GM15510 (cell line): ENCODE results near the gene PEX12.

Experiments used
- POLR2A ChIP-seq: IDR thresholded peaks from 3 replicates; pipeline ENCODE4 v1.6.1; 2011; ENCODE audit warnings: borderline replicate concordance; ENCODE audit not compliant: insufficient read length; ENCODE audit errors: extremely low read depth

The PEX12 gene

DNA sequence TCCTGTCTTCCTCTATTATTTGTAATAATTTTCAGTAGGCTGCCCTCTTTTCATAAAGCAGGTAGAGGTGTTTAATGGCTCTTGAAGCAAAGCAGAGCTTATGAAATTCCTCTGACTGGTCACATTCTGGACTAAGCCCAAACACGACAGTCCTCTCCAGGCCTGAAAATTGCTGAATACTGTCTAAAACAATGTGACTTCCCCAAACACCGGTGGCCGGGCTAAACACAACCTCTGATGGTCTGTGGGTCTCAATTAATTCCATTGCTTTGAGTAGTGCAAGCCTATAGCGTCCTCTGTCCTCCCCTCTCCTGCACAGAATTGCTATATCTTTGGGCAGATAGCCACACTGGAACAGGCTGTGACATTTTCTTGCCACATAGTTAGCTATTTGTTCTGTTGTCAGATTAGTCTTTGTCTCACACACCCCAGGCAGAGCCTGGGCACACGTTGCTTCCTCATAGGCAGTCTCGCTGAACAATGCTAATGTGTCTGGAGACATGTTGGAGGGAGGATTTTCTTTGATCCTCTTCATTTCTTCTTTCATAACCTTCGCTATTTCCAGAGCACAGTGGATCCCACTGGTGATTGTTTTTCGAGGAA, 30.1 kb downstream of the PEX12 start:
- TF ChIP-seq POLR2A: no peak

DNA sequence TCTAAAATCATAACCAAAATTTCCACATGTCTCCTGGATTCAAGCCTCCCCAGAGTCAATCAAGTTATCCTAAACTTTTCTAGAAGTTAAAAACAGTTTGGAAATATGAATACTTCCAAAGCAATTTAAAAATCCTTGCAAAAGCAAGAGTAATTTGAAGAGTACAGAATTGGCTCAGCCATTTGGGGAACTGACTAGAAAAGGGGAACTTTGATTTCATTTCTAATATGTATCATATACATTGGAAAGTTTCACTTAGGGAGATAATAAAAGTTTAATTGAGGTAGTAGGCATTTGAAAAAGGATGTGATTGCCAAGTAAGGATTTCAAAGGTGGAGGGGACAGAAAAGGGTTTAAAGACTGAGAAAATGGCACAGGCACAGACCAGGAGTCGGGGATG, 31.9 kb downstream of the PEX12 start:
- no peak for TF ChIP-seq POLR2A

DNA sequence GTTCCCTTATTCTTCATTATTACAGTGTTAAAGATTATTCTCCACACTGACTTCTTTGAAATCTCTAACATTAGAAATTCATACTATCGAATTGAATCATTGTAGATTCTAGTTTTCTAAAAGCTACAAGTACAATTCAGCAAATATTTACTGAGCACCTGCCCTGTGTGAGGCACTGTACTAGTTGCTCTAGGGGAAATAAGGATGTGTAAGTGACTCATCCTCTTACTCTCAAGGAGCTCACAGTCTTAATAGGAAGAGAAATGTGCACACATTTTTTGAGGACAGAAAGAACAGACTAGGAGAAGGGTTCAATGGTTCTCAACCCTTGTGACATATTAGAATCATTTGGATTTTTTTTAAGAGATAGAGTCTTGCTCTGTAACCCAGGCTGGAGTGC, 33.2 kb downstream of the PEX12 start:
- TF ChIP-seq POLR2A: no peak

DNA sequence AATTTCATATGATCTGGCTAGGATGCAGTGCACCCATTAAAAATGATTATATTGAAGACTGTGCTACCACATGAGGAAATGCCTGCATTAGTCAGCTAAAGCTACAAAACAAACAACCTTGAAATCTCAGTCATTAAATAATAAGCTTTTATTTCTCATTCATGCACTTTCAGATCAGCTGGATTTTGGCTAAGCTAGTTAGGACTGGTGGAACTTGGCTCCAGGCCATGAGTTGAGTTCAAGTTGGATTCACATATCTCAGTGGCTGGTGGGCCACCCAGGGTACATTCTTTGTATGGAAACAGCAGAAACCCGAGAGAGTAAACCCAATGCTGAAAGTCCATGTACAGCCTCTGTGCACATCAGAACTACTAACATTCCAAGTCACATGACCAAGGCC, 34.5 kb downstream of the PEX12 start:
- no peak for TF ChIP-seq POLR2A

DNA sequence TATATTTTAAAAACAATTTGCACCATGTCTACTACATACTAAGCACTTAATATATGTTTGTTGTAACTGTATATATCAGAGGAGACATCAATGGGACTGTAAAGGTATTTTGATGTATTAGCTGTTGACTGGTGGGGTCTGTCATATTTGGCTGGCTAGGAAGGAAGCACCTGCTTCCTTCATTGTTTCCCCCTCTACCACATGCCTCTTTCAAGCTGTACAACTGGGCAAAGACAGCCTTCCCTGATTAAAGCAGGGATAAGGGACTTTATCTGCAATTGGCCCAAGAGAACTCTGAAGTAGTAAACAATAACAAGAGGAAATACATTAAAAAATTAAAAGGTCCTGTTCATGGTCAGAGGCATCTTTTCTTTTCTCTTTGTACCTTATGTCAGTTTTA, 35.4 kb downstream of the PEX12 start:
- no peak for TF ChIP-seq POLR2A

DNA sequence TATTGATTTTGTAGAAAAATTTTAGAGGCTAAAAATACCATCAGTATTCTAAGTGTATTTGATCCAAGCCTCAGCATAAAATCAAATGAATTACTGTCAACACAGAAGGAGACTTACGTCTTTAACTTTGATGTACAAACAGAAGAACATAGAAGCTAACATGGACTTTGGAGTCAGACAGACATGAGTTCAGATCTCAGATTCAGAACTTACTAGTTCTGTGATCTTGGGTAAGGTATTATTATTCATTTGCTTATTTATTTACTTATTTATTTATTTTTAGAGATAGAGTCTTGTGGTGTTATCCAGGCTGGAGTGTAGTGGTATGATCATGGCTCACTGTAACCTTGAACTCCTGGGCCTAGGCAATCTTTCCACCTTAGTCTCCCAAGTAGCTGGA, 36.9 kb downstream of the PEX12 start:
- no peak for TF ChIP-seq POLR2A

DNA sequence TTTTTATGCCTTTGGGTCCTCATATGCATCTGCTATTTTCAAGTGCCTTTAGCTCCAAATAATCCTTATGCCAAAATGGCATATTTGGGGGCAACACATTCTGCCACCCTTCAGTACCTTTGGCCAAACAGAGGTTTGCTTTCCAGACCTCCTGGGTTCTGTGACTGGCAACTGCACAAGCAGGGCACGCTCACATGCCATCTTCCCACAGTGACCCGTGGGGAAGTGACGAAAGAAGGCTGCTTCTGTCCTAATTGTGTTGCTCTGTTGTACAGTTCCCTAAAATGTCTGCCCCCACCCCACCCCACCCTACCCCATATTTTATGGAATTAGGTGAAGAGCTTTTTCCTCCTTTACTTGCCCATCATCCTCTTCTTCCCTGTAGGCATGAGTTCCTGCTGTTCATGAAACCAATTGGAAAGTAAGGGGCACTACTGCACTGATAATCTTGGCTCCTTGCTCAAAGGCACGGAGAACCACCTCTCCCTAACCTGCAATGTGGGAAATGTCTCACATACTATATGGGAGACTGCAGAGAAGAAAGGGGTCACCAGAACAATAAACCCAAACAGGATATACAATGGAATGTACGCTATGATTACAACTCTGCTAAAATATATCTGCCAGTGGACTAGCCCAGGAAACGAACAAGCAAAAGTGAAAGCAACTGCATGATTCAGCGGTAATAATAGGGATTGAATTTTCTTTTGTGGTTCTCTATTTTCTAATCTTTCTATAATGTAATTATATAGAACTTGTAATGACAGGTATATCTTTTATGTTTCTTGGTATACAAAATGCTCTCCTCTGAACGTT, 37.6 kb downstream of the PEX12 start:
- TF ChIP-seq POLR2A: peak; percentile 50

DNA sequence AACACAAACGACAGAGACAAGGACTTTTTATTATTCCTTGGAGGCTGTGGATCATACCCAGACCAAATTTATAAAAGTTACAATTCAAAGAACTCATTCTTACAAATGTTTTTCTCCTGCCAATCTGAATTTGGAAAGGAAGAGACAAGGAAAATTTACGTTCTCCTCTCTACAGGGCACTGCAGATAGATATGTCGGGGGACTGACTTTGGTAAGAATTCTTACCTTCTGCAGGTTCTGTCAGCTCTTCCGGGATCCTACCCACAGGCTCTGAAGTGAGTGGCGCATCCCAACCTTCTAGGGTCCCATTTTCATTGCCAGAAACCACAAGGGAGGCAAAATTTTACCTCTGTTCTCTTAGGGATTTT, 38.7 kb downstream of the PEX12 start:
- TF ChIP-seq POLR2A: no peak

DNA sequence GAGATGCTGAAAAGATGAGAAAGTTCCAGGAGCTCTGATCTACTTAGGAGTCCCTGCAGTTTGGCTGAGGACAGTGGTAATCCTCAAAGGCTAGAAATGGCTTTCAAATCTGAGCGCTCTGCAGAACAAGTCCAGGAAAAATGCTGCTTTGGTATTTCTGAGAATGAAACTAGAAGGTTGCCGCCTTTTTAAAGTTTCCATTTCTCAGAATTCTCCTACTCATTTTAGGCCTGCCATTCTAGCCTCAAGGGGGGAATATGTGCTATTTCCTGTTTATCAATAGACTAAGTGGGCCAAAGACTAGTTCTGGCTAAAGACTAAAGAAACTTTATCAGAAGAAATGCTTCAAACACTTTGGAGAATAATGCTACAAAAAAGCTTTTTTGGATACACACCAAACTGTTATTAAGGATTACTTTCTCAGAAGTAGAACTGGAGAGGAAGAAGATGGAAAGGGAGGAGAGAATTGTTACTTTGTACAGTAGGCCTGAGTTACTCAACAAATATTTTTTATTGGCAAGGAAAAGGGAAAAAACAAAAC, 40.7 kb downstream of the PEX12 start, which contains the start of gene SLFN12L:
SLFN12L (minus strand) TSS at position 78 of the 541 bp plus-strand sequence. CDS start 15,314 bp downstream, outside the sequence.
- TF ChIP-seq POLR2A: peak; percentile 53

DNA sequence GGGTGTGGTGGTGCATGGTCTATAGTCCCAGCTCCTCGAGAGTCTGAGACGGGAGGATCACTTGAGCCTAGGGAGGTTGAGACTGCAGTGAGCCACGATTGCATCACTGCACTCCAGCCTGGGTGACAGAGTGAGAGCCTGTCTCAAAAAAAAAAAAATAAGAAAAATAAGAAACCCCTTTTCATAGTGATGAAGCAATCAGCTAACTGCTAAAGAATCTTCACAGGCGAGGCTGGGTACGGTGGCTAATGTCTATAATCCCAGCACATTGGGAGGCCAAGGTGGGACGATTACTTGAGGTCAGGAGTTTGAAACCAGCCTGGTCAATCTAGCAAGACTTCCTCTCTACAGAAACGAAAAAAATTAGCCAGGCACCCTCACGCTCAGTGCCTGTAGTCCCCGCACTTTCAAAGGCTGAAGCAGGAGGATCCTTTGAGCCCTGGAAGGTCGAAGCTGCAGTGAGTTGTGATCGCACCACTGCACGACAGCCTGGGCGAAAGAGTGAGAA, 41.7 kb downstream of the PEX12 start:
- TF ChIP-seq POLR2A: no peak

DNA sequence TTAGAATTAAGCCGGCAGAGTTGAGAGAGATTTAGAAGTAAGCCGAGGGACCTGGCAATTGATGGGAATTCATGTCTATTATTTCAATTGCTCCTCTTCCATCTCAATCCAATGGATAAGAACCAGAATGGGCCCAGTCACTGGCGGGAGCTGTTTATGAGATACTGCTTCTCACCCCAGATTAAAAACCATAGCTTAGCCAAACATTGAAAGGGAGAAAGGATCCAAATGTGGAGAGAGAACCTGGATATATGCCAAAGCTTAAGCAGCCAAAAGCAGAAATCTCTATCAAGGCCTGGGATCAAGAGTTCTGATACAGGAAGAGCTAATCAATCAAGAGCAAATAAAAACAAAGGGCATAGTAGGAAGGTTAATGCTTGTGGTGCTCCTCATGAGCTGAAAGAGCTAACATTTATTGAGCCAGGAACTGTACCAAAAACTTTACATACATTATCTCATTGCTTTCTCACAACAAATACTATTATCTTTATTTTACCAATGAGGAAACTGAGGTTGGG, 43.7 kb downstream of the PEX12 start:
- no peak for TF ChIP-seq POLR2A

DNA sequence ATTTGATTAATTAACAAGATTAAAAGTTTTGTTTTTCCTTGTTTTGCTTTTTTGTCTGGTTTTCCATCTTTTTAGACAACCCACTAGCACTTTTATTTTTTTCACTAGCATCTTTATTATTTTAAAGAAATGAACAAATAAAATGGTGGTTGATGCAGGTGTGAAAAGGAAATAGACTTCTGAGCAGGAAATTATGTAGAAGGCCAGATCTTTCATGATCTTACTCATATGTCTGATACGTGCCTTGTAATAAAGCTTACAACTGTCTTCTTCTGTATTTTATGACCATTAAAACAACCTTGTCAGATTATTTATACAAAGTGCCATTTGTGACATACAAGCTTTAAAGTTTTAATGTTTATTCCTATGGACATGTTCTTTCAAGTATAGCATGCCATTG, 47.2 kb downstream of the PEX12 start:
- no peak for TF ChIP-seq POLR2A

DNA sequence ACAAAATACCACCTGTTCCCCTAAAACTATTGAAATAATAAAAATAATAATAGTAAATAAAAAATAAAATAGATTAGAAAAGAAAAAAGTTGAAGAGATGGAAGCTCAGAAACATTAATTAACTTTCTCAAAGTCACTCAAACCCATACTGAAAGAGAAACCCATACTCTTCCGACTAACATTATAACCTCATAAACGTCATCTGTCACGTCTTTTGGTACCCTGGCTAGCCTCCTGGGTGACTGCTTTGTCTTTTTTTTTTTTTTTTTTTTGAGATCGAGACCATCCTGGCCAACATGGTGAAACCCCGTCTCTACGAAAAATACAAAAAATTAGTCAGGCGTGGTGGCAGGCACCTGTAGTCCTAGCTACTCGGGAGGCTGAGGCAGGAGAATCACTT, 48.5 kb downstream of the PEX12 start:
- TF ChIP-seq POLR2A: no peak
